Stimulated activated naive CD8-positive, alpha-beta T cell treated with anti-CD3 and anti-CD28 coated beads, Interleukin-15, Interleukin-2, amounts not matched to agents 100 U/mL and 50 U/mL, for 24 hours (primary cell): ENCODE data around the gene UVSSA.
"Not testable (repeated sequence)": the region's sequence is repeated elsewhere in the genome, so short reads cannot be mapped to it uniquely, and the experiment has no call there.

Experiments
- ATAC-seq: fragments of 150-1000 bp; cut with Tn5 transposase; one replicate; pipeline ENCODE4 v1.10.0; 2021
- DNase-seq: peaks from one replicate; pipeline ENCODE4 v3.0.0; 2021

UVSSA gene

DNA sequence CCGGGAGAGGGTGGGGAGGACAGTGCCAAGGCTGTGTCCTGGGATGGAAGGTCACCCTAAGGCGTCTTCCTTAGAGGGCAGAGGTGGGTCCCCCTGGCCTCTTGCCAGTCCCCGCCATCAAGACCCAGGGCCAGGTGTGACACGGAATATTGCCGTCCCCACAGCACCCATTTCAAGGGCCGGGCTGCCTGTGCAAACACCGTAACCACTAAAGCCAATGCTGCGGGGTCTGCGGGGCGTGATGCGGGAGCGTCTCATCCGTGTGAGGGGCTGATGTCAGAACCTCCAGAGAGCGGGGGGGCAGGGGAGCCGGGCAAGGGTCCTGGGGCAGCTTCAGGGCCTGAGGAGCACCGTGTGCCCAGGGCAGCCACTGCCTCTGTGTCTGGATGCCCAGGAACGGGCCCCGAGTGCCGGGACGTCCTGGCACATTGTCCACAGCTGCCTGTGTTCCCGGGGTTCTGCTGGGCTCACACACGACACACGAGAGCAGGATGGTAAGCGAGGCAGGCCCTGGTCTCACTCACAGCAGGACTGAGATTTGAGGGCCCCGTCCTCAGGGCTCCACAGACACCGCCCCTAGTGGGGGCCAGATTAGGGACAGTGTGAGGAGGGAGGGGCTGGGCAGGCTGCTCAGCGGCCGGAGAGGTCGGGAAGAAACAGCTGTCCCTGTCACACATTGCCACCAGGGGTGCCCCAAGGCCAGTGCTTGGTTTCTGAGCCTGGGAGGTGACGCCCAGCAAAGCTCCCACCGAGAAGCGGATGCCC, 30.0 kb downstream of the UVSSA start:
- ATAC-seq (no peak), DNase-seq (no peak)

DNA sequence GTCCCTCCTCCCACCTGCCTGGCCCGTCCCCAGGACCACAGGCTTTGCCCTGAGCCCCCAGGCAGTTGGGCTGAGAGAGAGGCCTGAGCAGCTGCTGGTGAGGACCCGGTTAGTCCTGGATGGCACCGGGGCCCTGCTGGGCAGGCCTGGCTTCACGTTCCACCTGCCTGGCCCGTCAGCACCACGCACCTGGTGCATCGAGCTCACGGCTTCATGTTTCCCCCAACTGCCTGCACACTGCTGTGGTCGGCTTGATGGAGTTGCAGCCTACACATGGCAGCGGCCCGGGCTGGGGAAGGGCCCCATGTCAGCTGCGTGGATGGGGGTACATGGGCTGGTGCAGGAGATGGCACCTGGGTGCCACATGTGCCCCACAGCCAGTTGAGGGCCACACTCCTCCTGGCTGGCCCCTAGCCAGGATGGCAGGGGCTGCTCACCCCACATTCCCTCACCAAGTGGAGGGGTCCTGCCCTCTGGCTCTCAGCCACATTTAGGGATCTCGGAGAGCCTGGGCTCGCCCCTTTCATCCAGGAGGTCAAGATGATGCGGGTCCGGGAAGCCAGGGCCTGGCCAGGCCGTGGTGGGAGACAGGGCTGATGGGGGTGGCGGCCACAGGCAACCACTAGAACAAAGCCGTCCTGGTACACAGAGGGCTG, 30.7 kb downstream of the UVSSA start:
- DNase-seq (no peak), ATAC-seq (no peak)

DNA sequence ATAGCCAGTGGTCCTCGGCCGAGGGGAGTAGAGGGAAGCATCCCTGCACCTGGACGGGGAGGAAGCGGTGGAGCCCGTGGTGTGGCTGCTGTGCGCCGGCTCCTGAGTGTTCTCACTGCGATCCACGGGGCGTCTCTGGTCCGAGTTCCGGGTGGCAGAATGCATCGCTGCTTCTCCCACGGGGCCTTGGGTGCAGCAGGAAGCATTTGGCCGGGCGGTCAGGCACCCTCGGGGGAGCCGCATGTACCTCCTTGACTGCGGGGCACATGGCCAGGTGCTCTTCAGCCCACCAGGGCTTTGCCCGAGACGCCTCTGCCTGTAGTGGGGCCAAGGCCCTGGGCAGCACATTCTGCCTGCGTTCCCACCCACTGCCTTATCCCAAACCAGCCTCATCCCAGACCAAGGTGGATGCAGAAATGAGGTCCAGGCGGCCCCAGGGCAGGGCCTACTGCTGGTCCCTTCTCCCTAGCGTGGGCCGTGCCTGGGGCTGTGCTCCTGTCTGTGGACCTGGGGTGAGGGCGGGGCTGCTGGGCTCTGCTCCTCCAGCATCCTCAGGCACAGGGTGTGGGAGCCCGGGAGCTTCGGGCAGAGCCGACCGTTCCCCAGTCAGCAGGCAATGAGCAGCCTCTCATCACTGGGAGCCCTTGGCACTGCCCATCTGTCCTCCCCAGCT, 31.7 kb downstream of the UVSSA start:
- no peak for ATAC-seq

DNA sequence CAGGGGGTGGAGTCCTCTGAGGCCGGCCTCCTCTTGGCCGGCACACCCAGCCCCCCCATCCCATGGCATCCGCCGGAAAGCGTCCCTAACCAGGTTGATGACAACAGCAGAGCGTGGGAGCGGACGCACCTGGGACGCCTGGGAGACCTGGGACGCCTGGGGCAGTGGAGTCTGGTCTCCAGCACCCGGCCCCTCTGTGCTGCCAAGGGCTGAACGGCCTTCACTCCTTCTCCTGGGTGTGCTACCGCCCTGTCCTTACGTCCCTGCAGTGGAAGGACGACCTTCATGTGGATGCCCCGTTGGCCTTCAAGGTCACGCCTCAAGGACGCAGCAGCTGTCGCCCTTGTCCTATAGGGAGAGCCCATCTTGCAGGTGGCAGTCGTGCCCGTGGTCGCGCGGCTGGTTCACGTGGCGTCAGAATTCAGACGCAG, 32.4 kb downstream of the UVSSA start:
- ATAC-seq: no peak
- DNase-seq: no peak

More for the DNA sequence above, 31.7 kb downstream of the UVSSA start:
- DNase-seq: no peak

DNA sequence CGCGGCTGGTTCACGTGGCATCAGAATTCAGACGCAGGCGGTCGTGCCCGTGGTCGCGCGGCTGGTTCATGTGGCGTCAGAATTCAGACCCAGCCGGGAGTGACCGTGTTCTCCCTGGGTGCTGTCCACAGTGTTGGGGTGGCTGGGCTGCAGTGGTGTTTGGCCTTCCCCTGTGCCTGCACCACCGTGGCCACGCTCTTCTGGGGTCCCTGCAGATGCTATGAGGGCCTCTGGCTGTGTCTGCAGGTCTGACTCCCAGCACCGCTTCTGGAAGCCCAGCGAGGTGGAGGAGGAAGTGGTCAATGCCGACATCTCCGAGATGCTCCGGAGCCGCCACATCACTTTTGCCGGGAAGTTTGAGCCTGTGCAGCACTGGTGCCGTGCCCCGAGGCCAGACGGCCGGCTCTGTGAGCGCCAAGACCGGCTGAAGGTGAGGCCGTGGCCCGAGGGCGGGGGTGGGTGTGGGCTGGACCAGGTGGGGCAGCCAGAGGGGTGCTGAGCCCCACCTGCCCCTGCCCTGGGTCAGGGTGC, 32.9 kb downstream of the UVSSA start:
- DNase-seq: no peak

DNA sequence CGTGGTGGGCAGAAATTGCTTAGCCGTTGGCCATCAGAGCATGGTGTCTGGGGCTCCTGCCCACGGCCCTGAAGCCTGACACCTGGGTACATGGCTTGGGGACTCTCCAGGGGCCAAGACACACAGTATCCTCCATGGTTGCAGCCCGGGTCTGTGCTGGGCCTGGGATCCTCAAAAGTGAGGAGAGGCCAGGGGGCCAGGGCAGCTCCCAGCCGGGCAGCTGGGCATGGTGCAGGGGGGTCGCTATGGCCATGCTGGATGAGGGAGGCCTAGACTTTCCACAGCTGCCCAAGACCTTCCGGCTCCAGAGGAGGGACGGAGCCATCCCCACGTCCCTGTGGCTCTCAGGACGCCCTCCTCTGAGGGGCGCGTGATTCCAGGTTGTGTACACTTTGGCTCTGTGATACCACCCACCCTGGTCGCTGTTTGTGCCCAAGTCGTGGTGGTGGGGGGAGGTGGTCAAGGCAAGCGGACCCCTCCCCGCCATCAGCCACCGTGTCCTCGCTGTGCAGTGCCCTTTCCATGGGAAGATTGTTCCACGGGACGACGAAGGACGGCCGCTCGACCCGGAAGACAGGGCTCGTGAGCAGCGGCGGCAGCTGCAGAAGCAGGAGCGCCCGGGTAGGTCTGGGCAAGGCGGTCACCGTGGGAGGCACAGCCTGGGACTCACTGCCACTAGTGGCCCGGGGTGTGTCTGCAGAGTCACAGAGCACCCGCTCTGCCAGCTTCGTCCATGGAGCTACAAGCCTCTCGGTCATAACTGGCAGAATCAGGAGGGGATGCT, 33.6 kb downstream of the UVSSA start:
- DNase-seq: no peak
- no peak for ATAC-seq

More for the DNA sequence above, 32.9 kb downstream of the UVSSA start:
- ATAC-seq: no peak

DNA sequence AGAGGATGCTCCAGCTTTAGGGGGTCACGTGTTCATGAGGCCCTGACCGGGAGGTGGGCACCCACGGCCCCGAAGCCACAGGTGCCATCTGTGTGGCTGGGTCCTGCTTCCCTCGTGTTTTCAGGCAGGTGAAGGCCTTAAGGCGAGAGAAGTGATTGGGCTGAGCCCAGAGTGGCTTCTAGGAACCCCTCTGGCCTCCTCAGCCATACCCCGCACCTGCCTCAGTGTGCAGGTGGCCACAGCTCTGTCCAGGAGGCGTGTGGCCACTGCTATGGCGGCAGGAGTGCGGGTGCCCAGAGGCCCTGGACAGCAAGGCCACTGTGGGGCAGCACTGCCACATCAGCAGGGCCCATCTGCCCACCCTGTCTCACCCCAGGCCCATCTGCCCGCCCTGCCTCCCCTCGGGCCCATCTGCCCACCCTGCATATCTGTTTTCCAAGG, 34.2 kb downstream of the UVSSA start:
- ATAC-seq: no peak
- no peak for DNase-seq

DNA sequence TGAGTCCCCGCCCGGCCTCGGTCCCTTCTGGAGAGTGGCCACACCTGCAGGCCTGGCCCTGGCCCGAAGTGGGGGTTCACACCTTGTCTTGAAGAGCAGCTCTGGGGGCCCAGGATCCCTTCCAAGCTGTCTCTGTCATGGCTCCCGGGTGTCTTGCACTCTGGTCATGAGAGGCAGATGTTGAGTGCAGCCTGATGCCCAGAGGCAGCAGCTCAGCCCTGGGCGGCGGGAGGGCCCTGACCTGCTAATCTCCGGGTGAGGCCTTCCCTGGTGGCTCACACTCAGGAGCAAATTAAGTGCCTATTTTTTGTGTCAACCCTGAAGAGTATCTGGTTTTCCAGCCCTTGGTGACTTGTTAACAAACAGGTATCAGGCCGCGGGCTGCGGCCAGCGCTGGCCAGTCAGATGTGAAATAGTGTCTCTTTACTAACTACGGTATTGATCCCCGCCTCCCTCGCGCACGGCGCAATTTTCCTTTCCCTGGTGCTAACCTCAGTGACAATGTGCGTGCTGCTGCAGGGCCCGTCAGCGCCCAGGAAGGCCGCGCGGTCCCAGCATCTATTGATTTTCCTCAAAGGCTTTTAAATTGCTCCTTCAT, 35.0 kb downstream of the UVSSA start:
- ATAC-seq: no peak
- DNase-seq: no peak

DNA sequence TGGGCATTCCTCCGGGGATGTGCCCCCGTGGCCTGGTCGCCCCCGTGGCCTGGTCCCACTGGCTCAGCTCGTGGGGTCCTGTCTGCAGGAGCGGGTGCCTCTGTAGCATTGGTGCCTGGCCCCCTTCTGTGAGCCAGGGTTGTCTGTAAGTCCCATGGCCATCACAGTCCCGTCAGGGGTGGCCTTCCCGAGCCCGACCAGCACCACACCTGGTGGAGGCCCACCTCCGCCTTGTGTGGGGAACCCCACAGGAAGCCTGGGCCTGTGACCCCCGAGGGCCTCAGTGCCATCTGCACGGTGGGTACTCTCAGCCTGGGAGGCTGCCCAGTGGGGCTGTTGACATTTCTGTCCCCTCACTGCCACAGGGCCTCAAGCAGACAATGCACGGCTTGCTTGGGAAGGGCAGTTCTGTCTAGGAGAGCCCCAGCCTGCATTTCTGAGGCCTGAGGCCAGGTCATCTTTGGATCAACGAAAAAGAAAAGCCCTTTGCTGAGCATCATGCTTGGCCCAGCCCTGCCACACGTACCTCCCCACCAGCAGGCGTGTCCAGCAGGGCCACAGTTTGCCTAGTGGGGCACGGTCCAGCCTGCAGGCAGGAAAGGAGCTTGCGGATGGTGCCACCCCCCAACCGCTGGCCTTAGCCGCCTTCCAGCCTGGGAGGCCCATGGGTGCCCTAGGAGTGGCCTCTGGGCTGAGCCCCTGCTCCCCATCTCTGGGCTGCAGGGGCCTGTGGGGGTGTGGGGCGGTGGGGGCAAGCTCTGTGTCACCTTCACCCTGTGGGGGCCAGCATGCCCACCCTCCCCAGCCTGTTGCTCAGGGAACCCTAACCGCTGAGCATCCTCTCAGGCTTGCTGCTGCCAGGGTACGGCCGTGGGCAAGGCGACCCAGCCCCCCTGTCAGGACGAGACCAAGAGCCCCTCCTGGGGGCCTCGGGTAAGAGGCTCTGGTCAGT, 36.0 kb downstream of the UVSSA start:
- no peak for DNase-seq
- no peak for ATAC-seq

DNA sequence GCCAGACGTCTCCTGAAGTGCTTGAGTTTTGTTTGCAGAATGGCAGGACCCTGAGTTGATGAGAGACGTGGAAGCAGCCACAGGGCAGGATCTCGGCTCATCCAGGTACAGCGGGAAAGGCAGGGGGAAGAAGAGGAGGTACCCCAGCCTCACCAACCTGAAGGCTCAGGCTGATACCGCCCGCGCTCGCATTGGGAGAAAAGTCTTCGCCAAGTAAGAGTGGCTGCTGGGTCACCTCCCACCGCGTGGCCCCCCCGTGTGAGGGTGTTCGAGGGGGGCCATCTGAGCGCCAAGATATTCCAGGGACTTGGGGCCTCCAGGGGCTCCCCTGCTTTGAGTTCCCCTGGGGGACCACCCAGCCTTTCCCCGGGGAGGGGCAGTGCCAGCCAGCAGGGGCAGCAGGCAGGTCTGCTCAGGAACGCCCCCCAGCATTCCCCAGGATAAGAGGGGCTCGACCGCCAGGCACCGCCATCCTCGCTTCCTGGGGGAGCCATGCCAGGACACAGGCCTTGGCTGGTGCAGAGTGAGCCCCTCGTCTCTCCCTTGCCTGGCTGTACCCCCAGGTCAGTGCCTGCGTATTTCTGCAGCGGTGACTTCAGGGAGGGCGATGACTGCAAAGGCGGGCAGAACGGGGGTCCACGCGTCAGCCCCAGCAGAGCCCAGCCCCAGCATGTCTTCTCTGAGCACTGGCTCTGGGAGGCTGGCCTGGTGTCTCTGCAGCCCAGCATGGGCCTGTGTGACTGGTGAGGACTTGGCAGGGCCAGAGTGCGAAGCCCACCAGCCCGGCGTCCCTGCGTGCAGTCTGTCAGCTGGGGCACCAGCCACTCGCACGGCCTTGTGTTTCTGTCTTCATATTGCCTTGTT, 37.0 kb downstream of the UVSSA start:
- ATAC-seq (no peak), DNase-seq (no peak)

DNA sequence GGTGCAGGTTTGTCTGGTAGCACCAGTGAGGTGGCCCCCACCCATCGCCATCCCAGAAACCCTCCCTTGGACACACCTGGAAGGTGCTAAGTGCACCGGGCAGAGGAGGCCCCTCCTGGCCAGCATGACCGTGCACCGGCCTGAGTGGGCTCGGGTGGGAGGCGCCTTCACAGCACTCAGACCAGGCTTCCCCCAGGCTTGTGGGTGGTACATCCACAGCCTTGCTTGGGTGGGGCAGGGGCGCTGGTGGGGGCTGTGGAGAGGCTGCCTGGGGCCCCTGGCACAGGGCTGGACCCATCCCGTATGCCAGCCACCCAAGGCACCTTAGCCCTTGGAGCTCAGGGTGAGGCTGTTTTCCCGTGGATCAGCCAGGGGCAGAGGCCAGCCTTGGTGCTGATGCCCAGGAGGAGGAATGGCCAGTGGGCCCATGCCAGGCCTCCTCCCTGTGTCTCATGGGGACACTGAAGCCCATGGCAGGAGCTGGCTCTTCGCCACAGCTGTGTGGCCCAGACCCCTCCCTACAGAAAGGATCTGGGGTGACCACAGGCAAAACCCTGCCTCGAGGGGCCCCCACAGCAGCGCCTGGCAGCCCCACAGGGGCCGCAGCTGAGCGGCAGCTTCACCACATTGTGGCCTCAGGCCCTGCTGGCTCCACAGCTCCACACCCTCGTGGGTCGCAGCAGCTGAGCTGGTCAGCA, 37.8 kb downstream of the UVSSA start:
- ATAC-seq (no peak), DNase-seq (no peak)

DNA sequence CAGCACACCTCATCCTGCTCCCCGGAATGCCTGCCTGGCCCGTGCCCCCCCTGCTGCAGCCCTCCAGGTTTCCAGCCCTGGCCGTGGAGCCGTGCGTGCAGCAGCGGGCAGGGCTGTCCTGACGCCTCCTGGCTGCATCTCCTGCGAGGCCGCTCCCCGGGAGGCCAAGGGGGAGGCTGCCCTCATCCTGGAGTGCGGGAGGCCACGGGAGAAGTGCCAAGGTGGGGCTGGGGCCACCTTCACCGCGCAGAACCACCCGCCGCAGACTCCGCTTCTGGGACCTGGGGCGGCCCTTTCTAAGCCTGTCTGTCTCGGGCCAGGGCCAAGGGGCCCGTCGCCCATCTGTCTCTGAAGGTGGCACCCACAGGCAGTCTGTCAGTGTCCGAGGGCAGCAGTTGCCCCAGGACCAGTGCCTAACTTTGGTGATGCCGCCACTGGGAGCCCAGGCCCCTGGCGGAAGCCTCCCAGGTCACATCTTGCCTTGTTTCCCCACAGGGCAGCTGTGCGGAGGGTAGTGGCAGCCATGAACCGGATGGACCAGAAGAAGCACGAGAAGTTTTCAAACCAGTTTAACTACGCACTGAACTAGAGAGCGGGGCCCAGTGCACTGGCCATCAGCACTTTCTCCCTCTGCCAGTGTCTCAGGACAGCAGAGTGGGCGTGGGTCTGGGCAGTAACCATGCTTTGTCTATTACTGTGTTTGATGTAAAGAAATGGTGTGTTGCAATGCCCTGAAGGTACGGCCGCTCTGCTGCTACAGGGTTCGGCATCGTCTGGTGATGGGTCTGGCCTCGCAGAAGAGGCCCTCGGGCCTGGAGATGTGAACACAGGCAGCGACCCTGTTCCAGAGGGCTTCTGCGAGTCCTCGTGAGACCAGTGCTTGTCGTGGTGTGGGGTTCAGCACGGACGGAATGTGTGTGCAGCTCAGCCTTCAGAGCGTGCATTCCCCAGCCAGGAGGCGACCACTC, 38.6 kb downstream of the UVSSA start:
- ATAC-seq (no peak), DNase-seq (no peak)

DNA sequence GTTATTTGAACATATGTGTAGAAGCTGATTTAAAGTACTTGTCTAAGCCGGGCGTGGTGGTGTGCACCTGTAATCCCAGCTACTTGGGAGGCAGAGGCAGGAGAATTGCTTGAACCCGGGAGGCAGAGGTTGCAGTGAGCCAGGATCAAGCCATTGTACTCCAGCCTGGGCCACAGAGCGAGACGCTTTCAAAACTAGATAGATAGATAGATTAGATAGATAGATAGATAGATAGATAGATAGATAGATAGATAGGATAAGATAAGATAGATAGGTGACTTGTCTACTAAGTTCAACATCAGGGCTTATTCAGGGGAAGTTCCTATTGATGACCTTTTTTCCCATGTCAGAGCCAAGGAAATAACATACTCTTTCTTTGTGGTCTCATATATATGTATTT, 46.4 kb downstream of the UVSSA start:
- not testable (repeated sequence) for DNase-seq, ATAC-seq

DNA sequence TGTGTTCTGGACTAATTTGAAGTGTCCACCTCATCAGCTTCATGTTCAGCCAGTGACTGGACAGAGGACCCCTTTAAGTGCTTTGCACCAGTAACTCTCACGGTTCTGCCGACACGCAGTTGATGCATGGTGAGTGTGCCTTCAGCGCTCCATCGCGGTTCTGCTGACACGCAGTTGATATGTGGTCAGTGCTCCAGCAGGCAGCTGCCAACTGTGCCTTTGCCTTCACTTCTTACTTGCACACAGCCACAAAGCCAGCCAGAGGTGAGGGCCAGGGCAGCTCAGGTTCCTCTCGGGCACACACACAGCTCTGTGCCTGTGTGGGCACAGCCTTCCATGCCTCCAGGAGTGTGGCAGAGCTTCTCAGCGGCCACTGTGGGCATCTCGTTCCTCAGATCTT, 46.9 kb downstream of the UVSSA start:
- ATAC-seq (no peak), DNase-seq (no peak)

DNA sequence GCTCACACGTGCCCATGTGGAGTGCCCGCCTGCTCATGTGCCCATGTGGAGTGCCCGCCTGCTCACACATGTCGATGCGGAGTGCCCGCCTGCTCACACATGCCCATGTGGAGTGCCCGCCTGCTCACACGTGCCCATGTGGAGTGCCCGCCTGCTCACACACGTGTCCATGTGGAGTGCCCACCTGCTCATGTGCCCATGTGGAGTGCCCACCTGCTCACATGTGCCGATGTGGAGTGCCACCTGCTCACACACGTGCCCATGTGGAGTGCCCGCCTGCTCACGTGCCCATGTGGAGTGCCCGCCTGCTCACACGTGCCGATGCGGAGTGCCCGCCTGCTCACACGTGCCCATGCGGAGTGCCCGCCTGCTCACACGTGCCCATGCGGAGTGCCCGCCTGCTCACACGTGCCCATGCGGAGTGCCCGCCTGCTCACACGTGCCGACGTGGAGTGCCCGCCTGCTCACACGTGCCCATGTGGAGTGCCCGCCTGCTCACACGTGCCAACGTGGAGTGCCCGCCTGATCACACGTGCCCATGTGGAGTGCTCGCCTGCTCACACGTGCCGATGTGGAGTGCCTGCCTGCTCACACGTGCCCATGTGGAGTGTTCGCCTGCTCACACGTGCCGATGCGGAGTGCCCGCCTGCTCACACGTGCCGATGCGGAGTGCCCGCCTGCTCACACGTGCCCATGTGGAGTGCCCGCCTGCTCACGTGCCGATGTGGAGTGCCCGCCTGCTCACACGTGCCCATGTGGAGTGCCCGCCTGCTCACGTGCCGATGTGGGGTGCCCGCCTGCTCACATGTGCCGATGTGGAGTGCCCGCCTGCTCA, 47.8 kb downstream of the UVSSA start:
- ATAC-seq, DNase-seq: not testable (repeated sequence)

DNA sequence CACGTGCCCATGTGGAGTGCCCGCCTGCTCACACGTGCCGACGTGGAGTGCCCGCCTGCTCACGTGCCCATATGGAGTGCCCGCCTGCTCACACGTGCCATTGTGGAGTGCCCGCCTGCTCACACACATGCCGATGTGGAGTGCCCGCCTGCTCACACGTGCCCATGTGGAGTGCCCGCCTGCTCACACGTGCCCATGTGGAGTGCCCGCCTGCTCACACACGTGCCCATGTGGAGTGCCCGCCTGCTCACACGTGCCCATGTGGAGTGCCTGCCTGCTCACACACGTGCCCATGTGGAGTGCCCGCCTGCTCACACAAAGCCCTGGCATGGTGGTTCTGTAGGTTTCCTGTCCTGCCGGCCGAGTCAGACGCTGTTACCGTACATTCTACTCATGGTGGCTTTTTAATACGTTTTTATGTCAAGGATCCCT, 48.4 kb downstream of the UVSSA start:
- DNase-seq, ATAC-seq: not testable (repeated sequence)
